Measurements from ENCODE around the gene CREBZF. TPM values are rescaled to one million over a fixed set of nuclear protein-coding genes. Genes with fewer than 3 reads are reported as not detected.
A peak's percentile ranks its signal among the peaks of the same experiment; 100 is the strongest.

The CREBZF gene
- total and polyA plus RNA-seq, 2 donors (not counting 1 experiment from before 2014, with no cell fraction given), result 20.5 to 40.3 TPM

GRCh38 chr11:85663753-85664614 lies 945 bp downstream of the CREBZF start:
- peaks cover 2% of the 10 kb centered on the region for H3K36me3 ChIP-seq (ENCODE audit: control insufficient read depth, insufficient read depth, low read length)
- H3K27me3 ChIP-seq (ENCODE audit: control insufficient read depth, insufficient read depth, low read length), result no peaks in the 10 kb centered on the region
- TF ChIP-seq CTCF (conservative IDR thresholded peaks at IDR 0.05 in 1 of 2, IDR thresholded peaks at IDR 0.05 in 1 of 2; ENCODE audit: low read depth in 1 of 2, low read length in 2 of 2) (peak; percentile 19 to 35), EZH2 (IDR thresholded peaks at IDR 0.05; ENCODE audit: low read length, missing control alignments) (no peak)
- peak overlapping the region; percentile 99 for H3K9ac ChIP-seq (ENCODE audit: insufficient read depth, low read length)
- DNase-seq (ENCODE audit: low read depth in 2 of 2), result peak; percentile 53 to 60
- peak overlapping the region; percentile 62 to 96 (median 92) for H3K4me3 ChIP-seq (replicated peaks in 1 of 4; ENCODE audit: control extremely low read depth in 1 of 4, insufficient read depth in 1 of 4, low read depth in 3 of 4, low read length in 4 of 4)
- no peak overlapping the region for H2AFZ ChIP-seq (ENCODE audit: low read length)
- peak overlapping the region; percentile 97 for H3K27ac ChIP-seq (ENCODE audit: insufficient read depth, low read length)
- H3K4me2 ChIP-seq (ENCODE audit: extremely low read depth, insufficient read depth, low read length), result peak overlapping the region; percentile 76
- H3K9me3 ChIP-seq (ENCODE audit: control insufficient read depth, insufficient read depth, low read depth, low read length), result no peaks in the 10 kb centered on the region
- peaks cover 6% of the 10 kb centered on the region for H4K20me1 ChIP-seq (ENCODE audit: control insufficient read depth, extremely low read depth, insufficient read depth, low read length)
- H3K4me1 ChIP-seq (ENCODE audit: control insufficient read depth, extremely low read depth, insufficient read depth, low read length), result peaks cover 6% of the 10 kb centered on the region
- peaks cover 53% of the 10 kb centered on the region for H3K79me2 ChIP-seq (ENCODE audit: control insufficient read depth, insufficient read depth, low read length)

- Histone ChIP-seq H3K4me3 (replicated peaks in 1 of 4; ENCODE audit: control extremely low read depth in 1 of 4, insufficient read depth in 1 of 4, low read depth in 3 of 4, low read length in 4 of 4) (peak overlapping the region; percentile 62 to 96 (median 92)), H3K4me2 (ENCODE audit: extremely low read depth, insufficient read depth, low read length) (peak overlapping the region; percentile 76), H3K36me3 (ENCODE audit: control insufficient read depth, insufficient read depth, low read length) (peaks cover 2% of the 10 kb centered on the region), H3K79me2 (ENCODE audit: control insufficient read depth, insufficient read depth, low read length) (peaks cover 61% of the 10 kb centered on the region), H3K27me3 (ENCODE audit: control insufficient read depth, insufficient read depth, low read length) (no peaks in the 10 kb centered on the region), H3K9ac (ENCODE audit: insufficient read depth, low read length) (peak overlapping the region; percentile 99), H4K20me1 (ENCODE audit: control insufficient read depth, extremely low read depth, insufficient read depth, low read length) (peaks cover 6% of the 10 kb centered on the region), H3K4me1 (ENCODE audit: control insufficient read depth, extremely low read depth, insufficient read depth, low read length) (peaks cover 6% of the 10 kb centered on the region), H3K9me3 (ENCODE audit: control insufficient read depth, insufficient read depth, low read depth, low read length) (no peaks in the 10 kb centered on the region), H2AFZ (ENCODE audit: low read length) (no peak overlapping the region), H3K27ac (ENCODE audit: insufficient read depth, low read length) (peak overlapping the region; percentile 97)
- DNase-seq (ENCODE audit: low read depth in 2 of 2), result peak; percentile 10 to 11
- TF ChIP-seq EZH2 (IDR thresholded peaks at IDR 0.05; ENCODE audit: low read length, missing control alignments) (no peak), CTCF (conservative IDR thresholded peaks at IDR 0.05 in 1 of 2, IDR thresholded peaks at IDR 0.05 in 1 of 2; ENCODE audit: low read depth in 1 of 2, low read length in 2 of 2) (no peak)
These were observed 1.7 kb downstream of the CREBZF start for GRCh38 chr11:85663080-85663752.

GRCh38 chr11:85661972-85662664 lies 2.8 kb downstream of the CREBZF start:
- H3K4me2 ChIP-seq (ENCODE audit: extremely low read depth, insufficient read depth, low read length), result peak overlapping the region; percentile 76
- H3K79me2 ChIP-seq (ENCODE audit: control insufficient read depth, insufficient read depth, low read length), result peaks cover 70% of the 10 kb centered on the region
- H3K4me1 ChIP-seq (ENCODE audit: control insufficient read depth, extremely low read depth, insufficient read depth, low read length), result peaks cover 6% of the 10 kb centered on the region
- peak in 1 of 2 donors; percentile 38 for DNase-seq (ENCODE audit: low read depth in 2 of 2)
- peaks cover 6% of the 10 kb centered on the region for H4K20me1 ChIP-seq (ENCODE audit: control insufficient read depth, extremely low read depth, insufficient read depth, low read length)
- H3K27ac ChIP-seq (ENCODE audit: insufficient read depth, low read length), result no peak overlapping the region
- no peak for TF ChIP-seq CTCF (conservative IDR thresholded peaks at IDR 0.05 in 1 of 2, IDR thresholded peaks at IDR 0.05 in 1 of 2; ENCODE audit: low read depth in 1 of 2, low read length in 2 of 2)
- no peak for TF ChIP-seq EZH2 (IDR thresholded peaks at IDR 0.05; ENCODE audit: low read length, missing control alignments)
- peak overlapping the region; percentile 11 for H3K9ac ChIP-seq (ENCODE audit: insufficient read depth, low read length)
- peak overlapping the region; percentile 62 to 96 (median 92) for H3K4me3 ChIP-seq (replicated peaks in 1 of 4; ENCODE audit: control extremely low read depth in 1 of 4, insufficient read depth in 1 of 4, low read depth in 3 of 4, low read length in 4 of 4)
- peaks cover 2% of the 10 kb centered on the region for H3K36me3 ChIP-seq (ENCODE audit: control insufficient read depth, insufficient read depth, low read length)
- no peaks in the 10 kb centered on the region for H3K27me3 ChIP-seq (ENCODE audit: control insufficient read depth, insufficient read depth, low read length)
- no peaks in the 10 kb centered on the region for H3K9me3 ChIP-seq (ENCODE audit: control insufficient read depth, insufficient read depth, low read depth, low read length)
- H2AFZ ChIP-seq (ENCODE audit: low read length), result no peak overlapping the region

All from fibroblast of lung (primary cell).